IPS-15b (cell line): ENCODE results near the gene TRPT1.

ENCODE experiments used
- H3K27me3 ChIP-seq: one replicate; pipeline ENCODE4 v1.6.1; 2013; ENCODE audit warnings: low read length; ENCODE audit not compliant: control insufficient read depth, insufficient read depth
- H3K36me3 ChIP-seq: one replicate; pipeline ENCODE4 v1.6.1; 2013; ENCODE audit warnings: low read length; ENCODE audit not compliant: control insufficient read depth, insufficient read depth
- H3K4me1 ChIP-seq: one replicate; pipeline ENCODE4 v1.6.1; 2013; ENCODE audit warnings: mild to moderate bottlenecking, low read length; ENCODE audit not compliant: control insufficient read depth, insufficient read depth
- H3K4me3 ChIP-seq: one replicate; pipeline ENCODE4 v1.5.1; 2013; ENCODE audit warnings: low read depth, low read length
- H3K9ac ChIP-seq: one replicate; pipeline ENCODE4 v1.6.1; 2013; ENCODE audit warnings: low read depth, mild to moderate bottlenecking, low read length
- H3K9me3 ChIP-seq: one replicate; pipeline ENCODE4 v1.6.1; 2013; ENCODE audit warnings: mild to moderate bottlenecking, low read length; ENCODE audit not compliant: control insufficient read depth, insufficient read depth

Gene TRPT1

DNA sequence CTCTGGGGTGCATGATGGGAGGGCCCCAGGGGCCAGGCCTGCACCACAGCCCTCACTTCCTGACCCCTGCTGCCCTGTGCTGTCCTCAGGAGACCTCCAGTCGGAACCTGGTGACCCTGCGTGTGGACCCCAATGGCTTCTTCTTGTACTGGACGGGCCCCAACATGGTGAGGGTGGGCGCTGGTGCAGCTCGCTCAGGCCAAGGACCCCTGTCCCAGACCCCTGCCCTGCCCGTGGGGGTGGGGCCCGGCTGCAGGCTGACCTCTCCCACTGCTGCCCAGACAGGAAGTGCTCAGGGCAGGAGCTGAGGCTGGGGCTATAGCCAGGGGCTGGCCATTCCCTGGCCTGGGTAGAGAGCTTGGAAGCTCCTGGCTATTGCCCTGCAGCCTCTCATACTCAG, 28.3 kb upstream of the TRPT1 start:
- H3K4me1 ChIP-seq, result peaks cover 17% of the 10 kb centered on the region
- no peaks in the 10 kb centered on the region for H3K9me3 ChIP-seq
- H3K4me3 ChIP-seq, result no peak overlapping the region
- H3K9ac ChIP-seq, result no peak overlapping the region
- peaks cover 49% of the 10 kb centered on the region for H3K36me3 ChIP-seq
- no peaks in the 10 kb centered on the region for H3K27me3 ChIP-seq

DNA sequence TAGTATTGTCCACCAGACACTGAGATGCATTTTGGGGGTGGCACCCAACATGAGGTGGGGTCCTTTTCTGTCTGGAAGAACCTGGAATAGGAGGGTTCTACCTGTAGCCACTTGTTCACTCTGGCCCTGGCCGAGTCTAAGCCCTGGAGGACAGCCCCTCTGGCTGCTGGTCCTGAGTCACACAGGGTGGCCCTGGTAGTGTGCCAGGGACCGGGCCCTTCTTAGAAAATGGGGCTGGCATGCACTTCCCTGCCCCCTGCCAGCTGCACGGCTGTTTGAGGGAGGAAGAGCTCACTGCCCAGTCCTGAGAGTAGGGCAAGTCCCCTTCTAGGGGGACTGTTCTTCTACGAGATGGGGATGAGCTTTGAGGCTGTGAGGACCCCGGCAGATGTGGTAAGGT, 27.5 kb upstream of the TRPT1 start:
- H3K4me1 ChIP-seq, result peaks cover 25% of the 10 kb centered on the region
- no peak overlapping the region for H3K9ac ChIP-seq
- peak overlapping the region; percentile 41 for H3K4me3 ChIP-seq
- no peaks in the 10 kb centered on the region for H3K27me3 ChIP-seq
- H3K36me3 ChIP-seq, result peaks cover 41% of the 10 kb centered on the region
- H3K9me3 ChIP-seq, result no peaks in the 10 kb centered on the region

DNA sequence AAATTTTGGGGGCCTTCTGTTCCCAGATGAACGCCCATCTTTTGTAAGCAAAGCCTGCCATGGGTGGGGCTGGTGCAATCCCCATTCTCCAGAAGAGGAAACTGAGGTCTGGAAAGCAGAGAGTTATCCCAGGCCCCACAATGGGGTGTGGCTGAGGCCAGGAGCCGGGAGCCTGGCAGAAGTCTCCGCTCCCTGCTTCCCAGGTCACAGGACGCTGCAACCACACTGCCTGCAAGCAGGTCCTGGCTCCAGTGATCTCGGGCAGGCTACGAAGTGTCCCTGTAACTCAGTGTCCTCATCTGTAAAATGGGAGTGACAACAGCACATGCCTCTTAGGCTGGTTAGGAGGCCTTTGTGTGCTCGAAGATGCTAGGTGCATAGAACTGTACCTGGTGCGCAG, 27.1 kb upstream of the TRPT1 start:
- H3K9me3 ChIP-seq, result no peaks in the 10 kb centered on the region
- H3K4me1 ChIP-seq, result peaks cover 30% of the 10 kb centered on the region
- peak overlapping the region; percentile 16 for H3K9ac ChIP-seq
- peak overlapping the region; percentile 41 for H3K4me3 ChIP-seq
- H3K27me3 ChIP-seq, result no peaks in the 10 kb centered on the region
- peaks cover 36% of the 10 kb centered on the region for H3K36me3 ChIP-seq

- no peaks in the 10 kb centered on the region for H3K27me3 ChIP-seq
- H3K4me3 ChIP-seq, result peak overlapping the region; percentile 91
- peak overlapping the region; percentile 79 for H3K9ac ChIP-seq
- H3K9me3 ChIP-seq, result no peaks in the 10 kb centered on the region
- peaks cover 33% of the 10 kb centered on the region for H3K4me1 ChIP-seq
- peaks cover 34% of the 10 kb centered on the region for H3K36me3 ChIP-seq
These were observed 26.3 kb upstream of the TRPT1 start for GRCh38 chr11:64252003-64252872.

DNA sequence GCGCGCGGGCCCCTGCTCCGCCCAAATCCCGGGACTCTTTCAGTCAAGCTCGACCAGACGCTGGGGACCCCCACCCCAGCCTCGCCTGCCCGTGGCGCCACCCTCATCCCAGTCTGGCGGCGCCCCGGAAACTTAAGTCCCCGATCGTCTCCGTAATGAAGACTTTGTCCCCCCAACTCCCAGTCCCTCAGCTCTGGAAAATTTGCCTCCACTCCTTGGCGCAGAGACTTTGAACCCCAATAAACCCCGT, 25.7 kb upstream of the TRPT1 start:
- Histone ChIP-seq H3K9ac (peak overlapping the region; percentile 79), H3K36me3 (peaks cover 34% of the 10 kb centered on the region), H3K4me1 (peaks cover 33% of the 10 kb centered on the region), H3K27me3 (no peaks in the 10 kb centered on the region), H3K4me3 (peak overlapping the region; percentile 91), H3K9me3 (no peaks in the 10 kb centered on the region)

DNA sequence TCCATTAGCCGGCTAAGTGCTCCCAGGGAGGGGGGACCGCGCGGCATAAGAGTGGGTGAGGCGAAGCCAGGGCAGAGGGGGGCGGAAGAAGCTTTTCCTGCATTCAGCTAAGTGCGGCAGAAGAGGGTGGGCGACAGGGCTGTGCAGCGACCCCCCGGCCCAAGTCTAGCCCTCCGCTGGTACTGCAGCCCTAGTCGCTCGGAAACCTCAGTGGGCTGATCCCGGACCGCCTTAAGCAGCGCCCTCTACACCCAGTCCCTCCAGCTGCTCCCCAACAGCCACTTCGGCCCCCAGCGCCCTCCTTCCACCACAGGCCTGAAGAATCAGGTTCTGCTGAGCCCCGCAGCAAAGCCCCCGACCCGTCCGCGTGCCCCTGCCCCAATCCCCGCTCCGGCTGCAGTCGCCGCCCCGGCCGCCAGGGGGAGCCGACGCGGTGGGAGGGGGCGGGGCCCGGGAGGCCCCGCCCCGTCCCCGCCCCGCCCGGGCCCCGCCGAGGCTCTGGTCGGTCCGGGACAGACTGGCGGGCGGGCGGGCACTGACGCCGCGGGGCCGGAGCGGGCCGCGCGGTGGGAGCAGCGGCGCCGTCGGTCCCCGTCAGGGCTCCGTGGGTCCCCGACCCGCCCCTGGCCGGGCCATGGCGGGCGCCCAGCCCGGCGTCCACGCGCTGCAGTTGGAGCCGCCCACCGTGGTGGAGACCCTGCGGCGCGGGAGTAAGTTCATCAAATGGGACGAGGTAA, 25.2 kb upstream of the TRPT1 start, which contains the start of gene PLCB3:
TSS of gene PLCB3 (plus strand) at position 515 of the 737 bp plus-strand sequence. CDS start at position 635, 120 bp downstream.
- Histone ChIP-seq H3K4me1 (peaks cover 33% of the 10 kb centered on the region), H3K36me3 (peaks cover 29% of the 10 kb centered on the region), H3K9ac (peak within 1 kb of the TSS; percentile 79), H3K9me3 (no peaks in the 10 kb centered on the region), H3K4me3 (peak within 1 kb of the TSS; percentile 91), H3K27me3 (no peaks in the 10 kb centered on the region)

DNA sequence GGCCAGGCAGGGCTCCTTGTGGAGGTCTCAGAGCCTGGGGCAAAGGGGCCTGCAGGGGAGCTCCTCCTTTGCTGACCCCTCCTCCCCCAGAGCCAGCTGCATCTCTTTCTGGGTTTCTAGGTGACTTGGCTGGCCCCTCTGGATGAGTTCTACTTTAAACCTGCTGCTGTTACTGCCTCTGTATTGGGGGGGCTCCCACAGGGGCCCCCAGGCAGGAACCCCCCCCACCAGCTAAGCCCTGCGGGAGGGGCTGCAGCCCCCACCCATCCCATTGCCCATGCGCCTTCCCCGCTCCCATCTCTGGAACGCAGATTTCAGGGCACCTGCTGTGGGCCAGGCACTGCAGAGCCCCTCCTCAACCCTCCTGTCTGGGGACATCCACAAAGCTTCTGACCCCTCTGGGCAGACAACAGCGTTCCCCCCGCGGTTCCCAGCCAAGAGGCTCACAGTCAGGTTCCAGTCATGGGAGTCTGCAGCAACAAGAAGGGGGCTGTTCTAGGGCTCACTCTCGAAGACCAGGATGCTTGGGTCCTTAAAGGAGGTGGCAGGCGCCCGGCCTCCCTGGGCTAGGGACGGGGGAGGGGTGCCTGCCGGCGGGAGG, 24.5 kb upstream of the TRPT1 start:
- H3K4me3 ChIP-seq, result peak overlapping the region; percentile 75
- H3K9me3 ChIP-seq, result no peaks in the 10 kb centered on the region
- peaks cover 22% of the 10 kb centered on the region for H3K36me3 ChIP-seq
- peaks cover 33% of the 10 kb centered on the region for H3K4me1 ChIP-seq
- H3K9ac ChIP-seq, result peak overlapping the region; percentile 73
- no peaks in the 10 kb centered on the region for H3K27me3 ChIP-seq

DNA sequence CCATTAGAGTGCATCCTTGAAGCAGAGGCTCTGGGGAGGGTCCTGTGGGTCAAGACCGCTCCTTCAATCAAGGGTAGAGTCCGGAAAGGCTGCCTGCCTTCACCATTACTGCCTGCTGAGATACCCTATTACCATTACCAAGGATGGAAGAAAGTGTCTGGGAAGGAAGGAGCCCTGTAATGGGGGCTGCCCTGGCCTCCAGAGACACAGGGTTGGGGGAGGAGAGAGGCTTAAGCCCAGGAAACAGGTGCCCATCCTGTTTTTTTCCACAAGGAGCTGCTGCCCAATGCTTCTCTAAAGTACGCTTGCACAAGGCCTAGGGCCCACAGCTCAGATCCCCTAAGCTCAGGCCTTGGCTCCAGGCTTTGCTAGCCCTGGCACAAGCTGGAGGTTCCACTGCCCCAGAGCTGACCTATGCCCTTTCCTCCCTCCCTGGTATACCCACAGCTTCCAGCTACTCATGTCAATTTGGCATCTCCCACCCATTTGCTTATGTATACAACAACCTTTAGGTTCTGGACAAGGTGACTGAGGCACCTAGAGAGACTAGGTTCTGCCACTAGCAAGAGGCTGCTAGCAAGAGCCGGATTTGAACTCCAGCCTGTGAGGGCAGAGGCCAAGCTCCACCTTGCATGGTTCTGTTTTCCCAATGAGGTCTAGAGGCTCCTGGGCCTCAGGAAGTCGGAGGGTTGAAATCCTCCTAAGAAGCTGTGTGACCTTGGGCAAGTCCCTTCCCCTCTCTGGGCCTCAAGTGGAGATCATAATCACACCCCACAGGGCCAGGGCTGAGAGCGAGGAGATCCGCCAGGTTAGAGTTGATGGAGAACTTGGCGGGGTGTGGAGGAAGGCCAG, 23.8 kb upstream of the TRPT1 start:
- peaks cover 18% of the 10 kb centered on the region for H3K36me3 ChIP-seq
- no peak overlapping the region for H3K9ac ChIP-seq
- peak overlapping the region; percentile 75 for H3K4me3 ChIP-seq

DNA sequence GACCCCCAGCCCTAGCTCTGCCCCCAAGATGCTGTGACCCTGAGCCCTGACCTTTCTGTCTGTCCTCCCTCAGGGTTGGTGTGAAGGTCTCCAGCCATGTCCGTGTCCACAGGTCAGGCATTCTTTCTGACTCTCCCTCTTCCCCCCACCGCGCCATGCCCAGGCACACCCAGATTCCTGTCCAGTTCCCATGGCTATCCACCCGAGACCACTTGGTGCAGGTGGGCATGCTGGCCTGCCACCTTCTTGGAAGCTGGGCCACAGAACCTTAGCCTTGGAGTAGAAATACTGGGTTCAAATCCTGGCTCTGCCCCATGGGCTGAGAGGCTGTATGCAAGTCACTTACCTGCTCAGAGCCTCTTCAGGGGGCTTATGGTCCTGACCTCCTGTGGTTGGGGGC, 23.1 kb upstream of the TRPT1 start:
- Histone ChIP-seq H3K4me1 (peaks cover 33% of the 10 kb centered on the region), H3K9me3 (no peaks in the 10 kb centered on the region), H3K27me3 (no peaks in the 10 kb centered on the region), H3K4me3 (peak overlapping the region; percentile 6), H3K9ac (no peak overlapping the region), H3K36me3 (peaks cover 16% of the 10 kb centered on the region)

More for the DNA sequence above, 23.8 kb upstream of the TRPT1 start:
- Histone ChIP-seq H3K27me3 (no peaks in the 10 kb centered on the region), H3K9me3 (no peaks in the 10 kb centered on the region), H3K4me1 (peaks cover 33% of the 10 kb centered on the region)

DNA sequence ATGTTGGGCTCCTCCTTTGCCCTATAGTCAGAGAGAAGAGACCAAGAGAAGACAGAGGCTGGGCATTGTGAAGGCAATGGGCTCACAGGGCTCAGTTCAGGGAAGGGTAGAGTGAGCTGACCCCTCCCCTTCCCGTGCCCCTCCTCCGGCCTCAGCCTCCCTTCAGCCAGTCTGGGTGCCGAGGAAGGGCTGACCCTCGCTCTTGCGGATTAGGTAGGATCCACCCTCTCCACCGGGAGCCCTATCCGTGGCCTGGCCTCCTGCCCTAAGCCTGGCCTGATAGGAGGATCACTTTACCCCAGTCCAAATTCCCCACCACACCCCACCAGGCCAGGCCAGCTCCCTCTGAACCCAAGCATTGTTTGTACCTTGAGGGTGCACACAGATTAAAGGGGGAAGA, 22.6 kb upstream of the TRPT1 start:
- peaks cover 33% of the 10 kb centered on the region for H3K4me1 ChIP-seq
- H3K9ac ChIP-seq, result no peak overlapping the region
- H3K36me3 ChIP-seq, result peaks cover 19% of the 10 kb centered on the region
- H3K9me3 ChIP-seq, result no peaks in the 10 kb centered on the region
- no peaks in the 10 kb centered on the region for H3K27me3 ChIP-seq
- peak overlapping the region; percentile 6 for H3K4me3 ChIP-seq
